ENCODE data around the gene CDK5. TPM values are rescaled to one million over a fixed set of nuclear protein-coding genes. Genes with fewer than 3 reads are reported as not detected.
A peak's percentile ranks its signal among the peaks of the same experiment; 100 is the strongest.

The CDK5 gene
- total and polyA plus RNA-seq, 9 of the 15 experiments (the other 6 are each of a cell fraction or from before 2014, with no cell fraction given), result 3.2 to 38.0 (median 27.5) TPM

DNA sequence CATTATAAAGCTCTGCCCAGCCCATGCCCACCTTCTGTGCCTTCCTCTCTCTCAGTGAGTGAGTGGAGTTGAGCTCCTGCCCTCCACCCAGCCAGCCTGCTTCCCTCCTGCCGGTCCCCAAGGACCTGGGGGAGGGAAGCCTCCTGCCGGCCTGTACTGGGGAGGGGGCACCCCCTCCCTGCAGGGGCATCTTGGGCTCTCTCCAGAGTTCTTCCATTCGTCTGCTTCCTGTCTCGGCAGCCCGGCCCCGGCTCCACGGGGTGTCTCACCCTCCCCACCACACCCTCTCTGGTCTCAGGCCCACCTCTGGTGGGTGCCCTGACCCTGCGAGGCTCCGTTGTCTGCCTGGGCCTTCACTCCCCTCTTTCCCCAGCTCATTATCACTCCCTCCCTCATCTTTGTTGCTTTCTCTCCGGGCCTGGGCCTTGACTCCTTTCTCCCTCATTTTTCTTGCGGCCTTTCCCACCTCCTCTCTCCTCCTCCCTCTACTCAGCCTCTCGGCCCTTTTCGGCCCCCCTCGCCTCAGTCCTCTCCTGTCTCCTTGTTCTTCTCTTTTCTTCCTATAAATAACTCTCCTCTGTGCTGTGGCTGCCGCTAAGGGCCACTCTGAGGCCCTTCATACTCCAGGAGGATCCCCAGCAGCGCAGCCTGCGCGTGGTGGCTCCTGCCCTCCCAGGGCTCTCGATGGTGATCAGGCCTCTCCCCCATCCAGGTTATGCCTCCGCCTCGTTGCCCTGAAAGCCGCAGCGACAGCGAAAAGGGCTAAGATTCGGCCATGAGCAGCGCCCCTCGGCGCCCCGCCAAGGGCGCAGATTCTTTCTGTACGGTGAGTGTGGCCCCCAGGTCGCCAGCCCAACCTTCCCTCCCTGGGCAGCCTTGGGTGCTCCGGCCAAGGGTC lies 3.8 kb upstream of the CDK5 start (continued):
- TF ChIP-seq ZNF778 (CRISPR knock-in tag; IDR thresholded peaks at IDR 0.05) (no peak), HDAC2 (IDR thresholded peaks at IDR 0.05) (no peak), ZBTB2 (IDR thresholded peaks at IDR 0.05) (no peak), CCNT2 (IDR thresholded peaks at IDR 0.05; ENCODE audit: borderline replicate concordance, extremely low read depth, insufficient read length, low read depth, low read length) (no peak), NFRKB (IDR thresholded peaks at IDR 0.05; ENCODE audit: low read depth) (no peak), MLX (CRISPR knock-in tag; conservative IDR thresholded peaks at IDR 0.05) (no peak), ZNF830 (CRISPR knock-in tag; IDR thresholded peaks at IDR 0.05) (no peak), RBM34 (IDR thresholded peaks at IDR 0.05; ENCODE audit: borderline replicate concordance, insufficient read depth, low read length) (no peak), MAZ (CRISPR knock-in tag; conservative IDR thresholded peaks at IDR 0.05 in 1 of 2, IDR thresholded peaks at IDR 0.05 in 1 of 2) (0 out of 4 replicates have a peak, but pooled peaks of 1 of the 2 experiments have one; percentile 16), HMG20B (CRISPR knock-in tag; IDR thresholded peaks at IDR 0.05) (no peak), NFIC (IDR thresholded peaks at IDR 0.05) (peak; percentile 29), SMARCA5 (IDR thresholded peaks at IDR 0.05) (peak; percentile 23; the same call in 1 of the 2 replicates), CHCHD3 (CRISPR knock-in tag; IDR thresholded peaks at IDR 0.05) (0 out of 2 replicates have a peak, but pooled peaks have one; percentile 6), EZH2 (IDR thresholded peaks at IDR 0.05; ENCODE audit: borderline replicate concordance, low read depth, low read length) (no peak), KAT2B (IDR thresholded peaks at IDR 0.05; ENCODE audit: low read depth, low read length) (no peak), ZSCAN32 (CRISPR knock-in tag; IDR thresholded peaks at IDR 0.05) (no peak), THAP12 (CRISPR knock-in tag; IDR thresholded peaks at IDR 0.05) (0 out of 2 replicates have a peak, but pooled peaks have one; percentile 53), ZNF263 (CRISPR knock-in tag; IDR thresholded peaks at IDR 0.05; ENCODE audit: borderline replicate concordance) (0 out of 2 replicates have a peak, but pooled peaks have one; percentile 53), SREBF2 (CRISPR knock-in tag; IDR thresholded peaks at IDR 0.05) (0 out of 2 replicates have a peak, but pooled peaks have one; percentile 41), CREB1 (IDR thresholded peaks at IDR 0.05) (peak; percentile 18; the same call in 1 of the 2 replicates), CREB1 (CRISPR knock-in tag; IDR thresholded peaks at IDR 0.05) (no peak), PHTF2 (CRISPR knock-in tag; IDR thresholded peaks at IDR 0.05) (no peak)
- TF ChIP-seq, protein P1, sequence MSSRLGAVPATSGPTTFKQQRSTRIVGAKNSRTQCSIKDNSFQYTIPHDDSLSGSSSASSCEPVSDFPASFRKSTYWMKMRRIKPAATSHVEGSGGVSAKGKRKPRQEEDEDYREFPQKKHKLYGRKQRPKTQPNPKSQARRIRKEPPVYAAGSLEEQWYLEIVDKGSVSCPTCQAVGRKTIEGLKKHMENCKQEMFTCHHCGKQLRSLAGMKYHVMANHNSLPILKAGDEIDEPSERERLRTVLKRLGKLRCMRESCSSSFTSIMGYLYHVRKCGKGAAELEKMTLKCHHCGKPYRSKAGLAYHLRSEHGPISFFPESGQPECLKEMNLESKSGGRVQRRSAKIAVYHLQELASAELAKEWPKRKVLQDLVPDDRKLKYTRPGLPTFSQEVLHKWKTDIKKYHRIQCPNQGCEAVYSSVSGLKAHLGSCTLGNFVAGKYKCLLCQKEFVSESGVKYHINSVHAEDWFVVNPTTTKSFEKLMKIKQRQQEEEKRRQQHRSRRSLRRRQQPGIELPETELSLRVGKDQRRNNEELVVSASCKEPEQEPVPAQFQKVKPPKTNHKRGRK (tag; IDR thresholded peaks at IDR 0.05), result peak; percentile 83

Data from K562 (cell line).